Measurements from ENCODE around the gene HADH. TPM values are rescaled to one million over a fixed set of nuclear protein-coding genes. Genes with fewer than 3 reads are reported as not detected.
"Not testable (repeated sequence)": the region's sequence is repeated elsewhere in the genome, so short reads cannot be mapped to it uniquely, and the experiment has no call there.

HADH gene
- total RNA-seq, 1 donor from 2014 or later, result 41.7 TPM

- DNase-seq (ENCODE audit: low read depth), result no peak
Observed at GRCh38 chr4:107996949-107997788, 7.5 kb downstream of the HADH start.

DNA sequence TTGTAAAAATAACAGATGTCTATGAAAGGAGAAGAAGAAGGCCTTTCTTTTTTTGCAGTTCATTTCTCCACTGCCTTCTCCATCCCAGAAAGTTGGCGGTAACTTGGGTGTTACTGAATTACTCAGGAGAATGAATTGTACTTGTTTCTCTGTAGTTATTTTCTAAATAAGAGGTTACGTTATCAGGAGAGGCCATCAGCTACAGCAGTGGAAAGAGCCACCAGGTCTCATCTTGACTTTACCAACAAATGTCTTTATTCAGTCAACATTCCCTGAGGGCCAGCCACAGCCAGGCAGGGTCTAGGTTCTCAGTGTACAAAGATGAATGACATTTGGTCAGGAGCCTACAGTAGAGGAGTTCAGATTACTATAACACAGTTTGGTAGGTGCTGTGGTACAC, 8.1 kb downstream of the HADH start:
- DNase-seq (ENCODE audit: low read depth), result no peak

GRCh38 chr4:107999932-108000539, 10.3 kb downstream of the HADH start:
- DNase-seq (ENCODE audit: low read depth), result no peak

- no peak for DNase-seq (ENCODE audit: low read depth)
Observed at GRCh38 chr4:108001540-108002135, 11.9 kb downstream of the HADH start.

DNA sequence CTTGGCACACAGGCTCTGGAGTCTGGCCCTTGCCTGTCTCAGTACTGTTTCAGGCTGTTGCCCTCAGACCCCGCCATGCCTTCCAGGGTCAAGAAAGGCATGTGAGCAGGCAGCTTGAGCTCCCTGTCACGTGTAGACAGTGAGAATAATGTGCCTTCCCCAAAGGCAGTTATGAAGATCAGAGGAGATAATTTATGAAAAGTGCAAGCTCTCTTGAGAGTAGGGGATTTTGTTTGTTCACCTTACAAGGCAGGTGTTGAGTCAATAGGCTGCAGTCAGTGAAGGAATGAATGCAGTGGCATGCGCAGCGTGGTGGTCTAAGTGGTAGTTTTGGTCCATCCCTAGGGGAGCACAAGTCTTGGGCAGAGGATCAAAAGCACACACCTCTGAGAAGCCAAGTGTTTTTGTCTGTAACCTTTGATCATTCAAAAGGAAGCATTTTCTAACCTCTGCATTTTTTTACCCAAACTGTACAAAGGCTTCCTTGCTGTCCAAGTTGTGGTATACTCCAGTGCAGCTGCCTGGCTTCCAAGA, 14.4 kb downstream of the HADH start:
- DNase-seq (ENCODE audit: low read depth), result no peak

GRCh38 chr4:108004646-108005045, 15.0 kb downstream of the HADH start:
- DNase-seq (ENCODE audit: low read depth), result no peak

DNA sequence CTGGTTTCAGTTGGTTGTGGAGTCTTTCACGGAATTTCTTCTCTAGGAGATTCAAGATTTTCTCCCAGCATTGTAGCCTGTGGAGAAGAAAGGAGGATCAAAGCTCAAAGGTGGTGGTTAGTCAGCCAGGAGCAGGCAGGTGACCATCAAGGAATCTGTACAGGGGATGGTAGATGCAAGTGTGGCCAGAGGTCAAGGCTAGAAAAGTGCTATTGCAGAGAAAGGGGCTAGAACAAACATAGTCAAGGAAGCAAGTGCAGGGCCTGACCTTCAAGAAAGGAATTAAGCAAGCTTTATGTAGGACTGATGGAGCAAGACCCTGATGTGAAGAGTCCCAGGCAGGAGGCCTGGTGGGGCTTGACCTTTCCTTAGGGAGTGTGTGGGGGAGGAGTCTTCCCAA, 16.1 kb downstream of the HADH start:
- no peak for DNase-seq (ENCODE audit: low read depth)

GRCh38 chr4:108006361-108006760, 16.7 kb downstream of the HADH start:
- no peak for DNase-seq (ENCODE audit: low read depth)

- DNase-seq (ENCODE audit: low read depth), result no peak
Observed at GRCh38 chr4:108007984-108008383, 18.3 kb downstream of the HADH start.

DNA sequence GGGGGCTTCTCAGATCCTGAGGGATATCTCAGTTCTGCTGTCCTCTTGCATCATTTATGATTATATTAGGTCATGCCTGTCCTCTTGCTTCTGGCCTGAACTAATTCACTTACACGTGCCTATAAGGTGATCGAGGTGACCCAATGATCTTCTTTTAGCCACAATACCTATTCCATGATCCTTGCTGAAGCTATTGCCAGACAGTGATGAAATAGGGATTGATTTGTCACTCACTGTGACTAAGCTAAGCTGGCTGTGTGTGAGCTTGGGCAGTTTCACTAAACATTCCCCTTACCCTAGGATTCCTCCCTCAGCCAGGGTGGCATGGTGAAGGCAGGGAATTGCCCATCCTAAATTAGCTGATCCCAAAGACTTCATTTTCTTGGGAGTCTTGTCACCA, 19.0 kb downstream of the HADH start:
- DNase-seq (ENCODE audit: low read depth), result peak; percentile 72

DNA sequence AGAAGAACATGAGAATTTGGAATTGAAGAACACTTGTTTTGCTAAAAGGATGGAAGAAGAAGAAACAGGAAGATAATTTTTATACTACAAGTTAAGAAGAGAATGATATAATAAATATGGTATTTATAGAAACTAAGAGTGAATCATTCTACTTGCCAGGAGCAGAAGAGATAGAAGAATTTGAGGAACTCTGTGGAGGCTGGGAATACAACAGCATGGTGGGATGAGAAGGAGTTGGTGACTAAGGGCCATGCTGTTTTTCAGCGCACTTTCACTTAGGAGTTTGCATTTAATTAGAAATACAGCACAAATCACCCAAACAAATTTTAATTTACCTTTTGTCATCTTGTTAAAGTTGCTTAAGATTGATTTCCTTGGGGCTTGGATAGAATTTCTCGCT, 20.5 kb downstream of the HADH start:
- no peak for DNase-seq (ENCODE audit: low read depth)

GRCh38 chr4:108012382-108012781, 22.7 kb downstream of the HADH start:
- not testable (repeated sequence) for DNase-seq (ENCODE audit: low read depth)

- no peak for DNase-seq (ENCODE audit: low read depth)
Observed at GRCh38 chr4:108013327-108013726, 23.6 kb downstream of the HADH start.

GRCh38 chr4:108013955-108014354, 24.3 kb downstream of the HADH start:
- no peak for DNase-seq (ENCODE audit: low read depth)

DNA sequence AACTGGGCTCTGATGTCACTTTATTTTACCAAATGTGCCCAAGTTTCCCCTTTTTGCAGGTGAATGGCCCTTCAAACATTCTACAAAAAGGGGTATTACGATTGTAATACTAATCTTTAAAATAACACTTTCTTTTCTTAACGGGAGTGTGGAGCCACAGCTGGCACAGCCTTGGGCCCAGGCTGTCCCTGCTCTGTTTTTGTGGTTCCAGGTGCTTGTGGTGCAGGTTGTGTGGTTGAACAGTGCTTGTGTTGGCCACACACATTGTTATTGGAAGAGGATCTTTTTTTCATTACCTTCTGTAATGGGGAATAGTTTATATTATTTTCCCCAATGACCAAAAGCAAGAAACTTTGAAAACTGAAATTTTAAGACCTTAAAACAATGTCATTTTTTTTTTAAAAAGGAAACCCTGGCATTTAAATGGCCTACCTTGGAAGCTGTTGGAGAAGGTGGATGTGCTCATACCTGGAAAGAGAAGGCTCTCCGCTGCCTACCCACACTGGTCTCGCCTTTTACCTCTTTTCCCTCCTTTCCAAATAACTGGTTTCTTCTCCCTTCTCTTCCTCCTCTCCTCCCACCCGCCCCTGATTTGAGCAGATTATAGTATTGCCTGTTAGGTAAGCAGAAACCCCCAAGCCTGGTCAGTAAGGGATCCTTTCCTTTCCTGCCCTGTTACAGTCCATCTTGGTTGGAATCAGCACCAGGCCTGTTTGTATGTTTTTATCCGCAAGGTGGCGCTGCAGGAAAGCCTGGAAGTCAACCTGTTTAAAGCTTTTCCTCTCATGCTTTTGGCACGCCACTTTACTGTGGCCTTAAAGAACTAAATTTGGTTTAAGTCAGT, 28.6 kb downstream of the HADH start:
- DNase-seq (ENCODE audit: low read depth), result peak; percentile 73

DNA sequence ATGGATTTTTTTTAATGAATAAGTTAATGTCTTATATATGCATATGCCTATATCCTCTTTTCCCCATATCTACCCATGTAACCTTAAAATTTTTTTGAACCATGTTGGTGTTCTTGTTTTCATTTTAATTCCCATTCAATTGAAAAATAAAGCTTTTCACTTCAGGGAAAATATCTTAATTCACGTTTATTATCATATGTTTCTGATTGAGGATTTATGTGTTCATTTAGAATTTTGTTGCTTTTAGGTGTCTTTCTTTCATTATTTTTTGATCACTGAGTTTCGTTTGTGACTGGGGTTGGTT, 29.1 kb downstream of the HADH start:
- no peak for DNase-seq (ENCODE audit: low read depth)

GRCh38 chr4:108024085-108024877, 34.6 kb downstream of the HADH start:
- DNase-seq (ENCODE audit: low read depth), result peak; percentile 80

DNA sequence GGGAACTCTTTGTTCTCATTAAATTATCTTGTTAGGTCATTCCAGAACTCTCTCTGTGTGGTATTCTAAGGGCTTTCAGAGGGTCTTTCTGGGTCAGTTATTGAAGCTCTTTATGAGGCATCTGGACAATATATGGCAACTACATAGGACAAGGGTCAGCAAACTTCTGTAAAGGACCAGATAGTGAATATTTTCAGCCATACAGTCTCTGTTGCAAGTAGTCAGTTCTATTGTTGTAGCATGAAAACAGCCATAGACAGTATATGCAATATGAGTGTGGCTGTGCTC, 35.1 kb downstream of the HADH start:
- no peak for DNase-seq (ENCODE audit: low read depth)

DNA sequence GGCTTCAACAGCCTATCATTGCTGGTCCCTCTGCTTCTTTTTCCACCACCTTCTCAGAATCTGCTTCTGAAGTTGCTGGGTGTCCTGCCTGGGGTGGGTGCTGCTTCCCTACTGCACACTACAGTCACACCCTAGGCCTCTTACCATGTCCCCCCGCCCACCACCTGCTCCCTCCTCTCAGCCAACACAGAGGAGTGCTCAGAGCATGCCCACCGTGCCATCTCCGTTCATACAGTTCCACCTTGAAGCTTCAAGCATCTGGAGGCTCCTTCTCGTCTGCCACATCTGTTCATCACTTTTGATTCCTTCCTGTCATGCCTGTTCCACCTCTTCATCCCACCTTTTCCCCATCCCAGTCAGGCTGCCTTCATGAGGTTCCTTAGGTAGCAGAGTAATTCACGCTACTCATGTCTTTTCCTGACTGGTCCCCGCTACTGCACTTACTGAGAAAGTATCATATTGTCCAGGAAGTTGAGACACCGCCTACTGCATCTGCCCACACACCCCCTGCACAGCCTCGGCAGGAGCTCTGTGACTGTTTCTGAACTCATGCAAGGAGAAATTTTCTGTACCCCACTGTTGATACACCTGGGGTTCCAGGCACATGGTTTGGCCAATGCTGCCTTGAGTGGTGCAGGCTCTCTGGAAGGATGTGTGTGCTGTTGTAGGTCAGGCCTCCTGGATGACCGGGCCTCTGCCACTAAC, 39.5 kb downstream of the HADH start:
- DNase-seq (ENCODE audit: low read depth), result no peak

GRCh38 chr4:108029731-108030130, 40.0 kb downstream of the HADH start:
- no peak for DNase-seq (ENCODE audit: low read depth)

DNA sequence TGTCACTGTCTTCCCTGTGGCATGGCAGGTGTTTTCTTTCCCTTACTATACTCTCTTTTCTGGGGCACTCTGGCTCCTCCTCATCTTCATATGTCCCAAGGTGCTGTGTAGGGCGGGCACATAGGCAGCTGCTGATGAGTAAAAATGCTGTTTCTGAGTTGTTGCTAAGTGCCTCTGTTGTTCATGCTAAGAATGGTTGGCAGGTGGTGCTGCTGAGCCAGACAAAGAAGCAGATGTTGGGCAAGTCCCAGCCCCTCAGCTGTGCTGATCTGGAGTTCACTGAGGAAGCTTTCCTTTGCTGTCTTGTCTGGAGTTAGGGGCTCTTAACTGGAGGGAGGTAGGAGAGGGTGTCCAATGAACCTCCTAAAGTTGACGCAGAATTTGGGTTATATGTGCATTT, 40.6 kb downstream of the HADH start:
- peak; percentile 77 for DNase-seq (ENCODE audit: low read depth)

Measured in renal cortical epithelial cell (primary cell).